ENCODE measurements around the gene FAM162A. TPM values are rescaled to one million over a fixed set of nuclear protein-coding genes. Genes with fewer than 3 reads are reported as not detected.

The FAM162A gene
- total and polyA plus RNA-seq, 4 donors, result 16.6 to 160 (median 29.6) TPM

DNA sequence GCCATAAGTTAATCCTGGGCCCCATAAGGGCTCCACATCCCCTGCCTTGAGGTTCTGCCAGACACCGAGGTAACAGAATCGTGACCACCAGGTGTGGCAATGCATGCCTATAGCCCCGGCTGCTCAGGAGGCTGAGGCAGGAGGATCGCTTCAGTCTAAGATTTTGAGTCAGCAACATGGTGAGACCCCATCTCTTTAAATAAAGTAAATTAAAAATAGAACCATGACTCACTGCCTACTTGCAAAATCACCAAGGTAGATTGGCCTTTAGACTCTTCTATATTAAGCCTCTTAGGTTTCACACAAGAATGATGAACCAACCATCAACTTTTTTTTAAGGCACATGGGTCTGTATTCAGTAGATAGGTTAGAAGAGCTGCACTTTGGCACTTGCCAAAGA is 22.2 kb downstream of the FAM162A start:
- Histone ChIP-seq H3K9me3 (ENCODE audit: control insufficient read depth in 4 of 4, low read length in 3 of 4) (no peaks in the 10 kb centered on the region), H3K27ac (ENCODE audit: low read depth in 1 of 2, low read length in 2 of 2) (peak overlapping the region in 1 of 2 donors; percentile 29), H3K27me3 (ENCODE audit: control insufficient read depth in 4 of 4, insufficient read depth in 4 of 4, low read length in 3 of 4) (no peaks in the 10 kb centered on the region), H3K4me3 (ENCODE audit: low read depth in 1 of 3, low read length in 3 of 3) (no peak overlapping the region), H3K36me3 (ENCODE audit: control insufficient read depth in 4 of 4, insufficient read depth in 3 of 4, low read depth in 1 of 4, low read length in 3 of 4) (peaks cover 2 to 48% (median 44%) of the 10 kb centered on the region in 4 donors), H3K4me1 (ENCODE audit: control insufficient read depth in 4 of 4, insufficient read depth in 4 of 4, low read length in 3 of 4) (peaks cover 0 to 6% (median 0%) of the 10 kb centered on the region in 4 donors), H3K9ac (ENCODE audit: low read depth in 1 of 2, low read length in 2 of 2) (no peak overlapping the region)
- no peak for DNase-seq (ENCODE audit: low spot score)
- peak; percentile 62 to 69 for TF ChIP-seq HNF4A (conservative IDR thresholded peaks at IDR 0.05)
- TF ChIP-seq, protein P1, sequence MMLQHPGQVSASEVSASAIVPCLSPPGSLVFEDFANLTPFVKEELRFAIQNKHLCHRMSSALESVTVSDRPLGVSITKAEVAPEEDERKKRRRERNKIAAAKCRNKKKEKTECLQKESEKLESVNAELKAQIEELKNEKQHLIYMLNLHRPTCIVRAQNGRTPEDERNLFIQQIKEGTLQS (IDR thresholded peaks at IDR 0.05), result peak; percentile 76
- TF ChIP-seq HNF4G (IDR thresholded peaks at IDR 0.05), result peak; percentile 10
- no peak for TF ChIP-seq GABPA (IDR thresholded peaks at IDR 0.05 in 1 of 2, conservative IDR thresholded peaks at IDR 0.05 in 1 of 2)
- TF ChIP-seq JUND (IDR thresholded peaks at IDR 0.05), result peak; percentile 63 to 91
- peak; percentile 20 for TF ChIP-seq SP1 (IDR thresholded peaks at IDR 0.05)
- TF ChIP-seq, protein P2, sequence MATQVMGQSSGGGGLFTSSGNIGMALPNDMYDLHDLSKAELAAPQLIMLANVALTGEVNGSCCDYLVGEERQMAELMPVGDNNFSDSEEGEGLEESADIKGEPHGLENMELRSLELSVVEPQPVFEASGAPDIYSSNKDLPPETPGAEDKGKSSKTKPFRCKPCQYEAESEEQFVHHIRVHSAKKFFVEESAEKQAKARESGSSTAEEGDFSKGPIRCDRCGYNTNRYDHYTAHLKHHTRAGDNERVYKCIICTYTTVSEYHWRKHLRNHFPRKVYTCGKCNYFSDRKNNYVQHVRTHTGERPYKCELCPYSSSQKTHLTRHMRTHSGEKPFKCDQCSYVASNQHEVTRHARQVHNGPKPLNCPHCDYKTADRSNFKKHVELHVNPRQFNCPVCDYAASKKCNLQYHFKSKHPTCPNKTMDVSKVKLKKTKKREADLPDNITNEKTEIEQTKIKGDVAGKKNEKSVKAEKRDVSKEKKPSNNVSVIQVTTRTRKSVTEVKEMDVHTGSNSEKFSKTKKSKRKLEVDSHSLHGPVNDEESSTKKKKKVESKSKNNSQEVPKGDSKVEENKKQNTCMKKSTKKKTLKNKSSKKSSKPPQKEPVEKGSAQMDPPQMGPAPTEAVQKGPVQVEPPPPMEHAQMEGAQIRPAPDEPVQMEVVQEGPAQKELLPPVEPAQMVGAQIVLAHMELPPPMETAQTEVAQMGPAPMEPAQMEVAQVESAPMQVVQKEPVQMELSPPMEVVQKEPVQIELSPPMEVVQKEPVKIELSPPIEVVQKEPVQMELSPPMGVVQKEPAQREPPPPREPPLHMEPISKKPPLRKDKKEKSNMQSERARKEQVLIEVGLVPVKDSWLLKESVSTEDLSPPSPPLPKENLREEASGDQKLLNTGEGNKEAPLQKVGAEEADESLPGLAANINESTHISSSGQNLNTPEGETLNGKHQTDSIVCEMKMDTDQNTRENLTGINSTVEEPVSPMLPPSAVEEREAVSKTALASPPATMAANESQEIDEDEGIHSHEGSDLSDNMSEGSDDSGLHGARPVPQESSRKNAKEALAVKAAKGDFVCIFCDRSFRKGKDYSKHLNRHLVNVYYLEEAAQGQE (IDR thresholded peaks at IDR 0.05), result no peak
- WGBS, result 96% methylated on average over 4 of the region's 4 CpGs

DNA sequence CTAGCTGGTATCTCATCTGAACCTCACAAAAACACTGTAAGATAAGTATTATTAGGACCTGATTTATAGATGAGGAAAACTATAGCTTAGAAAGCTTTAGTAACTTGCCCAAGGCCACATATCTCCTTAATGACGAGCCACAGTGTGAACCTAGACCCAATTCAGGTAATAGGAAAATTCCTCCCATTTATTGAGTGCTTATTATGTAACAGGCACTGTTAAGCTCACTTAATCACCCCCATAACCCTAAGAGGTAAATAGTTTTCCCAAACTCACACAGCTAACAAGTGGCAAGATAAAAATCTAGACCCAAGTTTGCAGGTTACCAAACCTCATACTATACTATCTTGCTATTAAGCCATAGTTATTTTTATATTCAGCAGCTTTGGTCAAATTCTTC is 24.0 kb downstream of the FAM162A start:
- Histone ChIP-seq H3K9me3 (ENCODE audit: control insufficient read depth in 4 of 4, low read length in 3 of 4) (no peaks in the 10 kb centered on the region), H3K9ac (ENCODE audit: low read depth in 1 of 2, low read length in 2 of 2) (no peak overlapping the region), H3K27me3 (ENCODE audit: control insufficient read depth in 4 of 4, insufficient read depth in 4 of 4, low read length in 3 of 4) (no peaks in the 10 kb centered on the region), H3K4me1 (ENCODE audit: control insufficient read depth in 4 of 4, insufficient read depth in 4 of 4, low read length in 3 of 4) (peaks cover 0 to 6% (median under 1%) of the 10 kb centered on the region in 4 donors), H3K4me3 (ENCODE audit: low read depth in 1 of 3, low read length in 3 of 3) (no peak overlapping the region), H3K36me3 (ENCODE audit: control insufficient read depth in 4 of 4, insufficient read depth in 3 of 4, low read depth in 1 of 4, low read length in 3 of 4) (peaks cover 2 to 46% (median 42%) of the 10 kb centered on the region in 4 donors), H3K27ac (ENCODE audit: low read depth in 1 of 2, low read length in 2 of 2) (no peak overlapping the region)
- DNase-seq (ENCODE audit: low spot score), result no peak
- WGBS, result 80% methylated on average over 1 of the region's 1 CpG
- no peak for TF ChIP-seq RAD21 (IDR thresholded peaks at IDR 0.05)
- TF ChIP-seq, protein P1 (IDR thresholded peaks at IDR 0.05), result no peak
- TF ChIP-seq EGR1 (IDR thresholded peaks at IDR 0.05; ENCODE audit: low read depth in 2 of 2), result no peak
- TF ChIP-seq HNF4G (IDR thresholded peaks at IDR 0.05), result no peak
- TF ChIP-seq, protein P3, sequence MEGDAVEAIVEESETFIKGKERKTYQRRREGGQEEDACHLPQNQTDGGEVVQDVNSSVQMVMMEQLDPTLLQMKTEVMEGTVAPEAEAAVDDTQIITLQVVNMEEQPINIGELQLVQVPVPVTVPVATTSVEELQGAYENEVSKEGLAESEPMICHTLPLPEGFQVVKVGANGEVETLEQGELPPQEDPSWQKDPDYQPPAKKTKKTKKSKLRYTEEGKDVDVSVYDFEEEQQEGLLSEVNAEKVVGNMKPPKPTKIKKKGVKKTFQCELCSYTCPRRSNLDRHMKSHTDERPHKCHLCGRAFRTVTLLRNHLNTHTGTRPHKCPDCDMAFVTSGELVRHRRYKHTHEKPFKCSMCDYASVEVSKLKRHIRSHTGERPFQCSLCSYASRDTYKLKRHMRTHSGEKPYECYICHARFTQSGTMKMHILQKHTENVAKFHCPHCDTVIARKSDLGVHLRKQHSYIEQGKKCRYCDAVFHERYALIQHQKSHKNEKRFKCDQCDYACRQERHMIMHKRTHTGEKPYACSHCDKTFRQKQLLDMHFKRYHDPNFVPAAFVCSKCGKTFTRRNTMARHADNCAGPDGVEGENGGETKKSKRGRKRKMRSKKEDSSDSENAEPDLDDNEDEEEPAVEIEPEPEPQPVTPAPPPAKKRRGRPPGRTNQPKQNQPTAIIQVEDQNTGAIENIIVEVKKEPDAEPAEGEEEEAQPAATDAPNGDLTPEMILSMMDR (IDR thresholded peaks at IDR 0.05; ENCODE audit: low read depth, low read length, missing input control), result no peak
- TF ChIP-seq, protein P4, sequence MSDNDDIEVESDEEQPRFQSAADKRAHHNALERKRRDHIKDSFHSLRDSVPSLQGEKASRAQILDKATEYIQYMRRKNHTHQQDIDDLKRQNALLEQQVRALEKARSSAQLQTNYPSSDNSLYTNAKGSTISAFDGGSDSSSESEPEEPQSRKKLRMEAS (IDR thresholded peaks at IDR 0.05), result no peak
- TF ChIP-seq, protein P5, sequence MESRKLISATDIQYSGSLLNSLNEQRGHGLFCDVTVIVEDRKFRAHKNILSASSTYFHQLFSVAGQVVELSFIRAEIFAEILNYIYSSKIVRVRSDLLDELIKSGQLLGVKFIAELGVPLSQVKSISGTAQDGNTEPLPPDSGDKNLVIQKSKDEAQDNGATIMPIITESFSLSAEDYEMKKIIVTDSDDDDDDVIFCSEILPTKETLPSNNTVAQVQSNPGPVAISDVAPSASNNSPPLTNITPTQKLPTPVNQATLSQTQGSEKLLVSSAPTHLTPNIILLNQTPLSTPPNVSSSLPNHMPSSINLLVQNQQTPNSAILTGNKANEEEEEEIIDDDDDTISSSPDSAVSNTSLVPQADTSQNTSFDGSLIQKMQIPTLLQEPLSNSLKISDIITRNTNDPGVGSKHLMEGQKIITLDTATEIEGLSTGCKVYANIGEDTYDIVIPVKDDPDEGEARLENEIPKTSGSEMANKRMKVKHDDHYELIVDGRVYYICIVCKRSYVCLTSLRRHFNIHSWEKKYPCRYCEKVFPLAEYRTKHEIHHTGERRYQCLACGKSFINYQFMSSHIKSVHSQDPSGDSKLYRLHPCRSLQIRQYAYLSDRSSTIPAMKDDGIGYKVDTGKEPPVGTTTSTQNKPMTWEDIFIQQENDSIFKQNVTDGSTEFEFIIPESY (IDR thresholded peaks at IDR 0.05), result no peak
- TF ChIP-seq FOXA1 (IDR thresholded peaks at IDR 0.05), result no peak
- no peak for TF ChIP-seq RXRA (IDR thresholded peaks at IDR 0.05)
- TF ChIP-seq YY1 (IDR thresholded peaks at IDR 0.05), result no peak
- no peak for TF ChIP-seq NR2F2 (IDR thresholded peaks at IDR 0.05)
- no peak for TF ChIP-seq HNF4A (conservative IDR thresholded peaks at IDR 0.05)
- no peak for TF ChIP-seq JUND (IDR thresholded peaks at IDR 0.05)
- no peak for TF ChIP-seq FOXA2 (IDR thresholded peaks at IDR 0.05)
- no peak for TF ChIP-seq TAF1 (conservative IDR thresholded peaks at IDR 0.05)

All from liver (tissue), 9 donors.